Hepatocyte (in vitro differentiated cells): ENCODE data around the gene PIM1. TPM values are rescaled to one million over a fixed set of nuclear protein-coding genes. Genes with fewer than 3 reads are reported as not detected.
A peak's percentile ranks its signal among the peaks of the same experiment; 100 is the strongest.

ENCODE experiments used
- DNase-seq: peaks from one replicate; pipeline ENCODE4 v3.0.0-alpha.2; 2016; ENCODE audit warnings: low spot score
- H2AFZ ChIP-seq: fragments of 200-600 bp; sonication (generic); 2 replicates; pipeline ENCODE4 v1.6.0; 2016; ENCODE audit warnings: antibody characterized with exemption, mild to moderate bottlenecking
- H3K27ac ChIP-seq: fragments of 200-600 bp; sonication (generic); 2 replicates; pipeline ENCODE4 v1.5.1; 2016; ENCODE audit warnings: mild to moderate bottlenecking
- H3K27me3 ChIP-seq: fragments of 200-600 bp; sonication (generic); 2 replicates; pipeline ENCODE4 v1.6.1; 2016
- H3K36me3 ChIP-seq: fragments of 200-600 bp; sonication (generic); replicated peaks from 2 replicates; pipeline ENCODE4 v1.5.1; 2016; ENCODE audit warnings: low read depth; ENCODE audit not compliant: insufficient read depth
- H3K4me1 ChIP-seq: fragments of 200-600 bp; sonication (generic); 2 replicates; pipeline ENCODE4 v1.5.1; 2016; ENCODE audit warnings: mild to moderate bottlenecking, moderate library complexity; ENCODE audit not compliant: insufficient read depth
- H3K4me2 ChIP-seq: fragments of 200-600 bp; sonication (generic); 2 replicates; pipeline ENCODE4 v1.6.0; 2016
- H3K4me3 ChIP-seq: fragments of 200-600 bp; sonication (generic); 2 replicates; pipeline ENCODE4 v1.5.1; 2016; ENCODE audit warnings: mild to moderate bottlenecking
- H3K79me2 ChIP-seq: fragments of 200-600 bp; sonication (generic); 2 replicates; pipeline ENCODE4 v1.6.0; 2017; ENCODE audit warnings: mild to moderate bottlenecking
- H3K9me2 ChIP-seq: fragments of 200-600 bp; sonication (generic); replicated peaks from 2 replicates; pipeline ENCODE4 v1.6.0; 2017; ENCODE audit warnings: mild to moderate bottlenecking; ENCODE audit not compliant: insufficient read depth
- H3K9me3 ChIP-seq: fragments of 200-600 bp; sonication (generic); 2 replicates; pipeline ENCODE4 v1.5.1; 2016; ENCODE audit warnings: low read depth, mild to moderate bottlenecking
- H4K20me1 ChIP-seq: fragments of 200-600 bp; sonication (generic); 2 replicates; pipeline ENCODE4 v1.6.0; 2016; ENCODE audit warnings: mild to moderate bottlenecking; ENCODE audit not compliant: insufficient read depth, poor library complexity, severe bottlenecking
- CTCF ChIP-seq: fragments of 200-600 bp; sonication (generic); IDR thresholded peaks from 2 replicates; pipeline ENCODE4 v1.5.1; 2016; ENCODE audit warnings: antibody characterized with exemption, mild to moderate bottlenecking; ENCODE audit not compliant: poor library complexity
- EZH2 ChIP-seq: fragments of 200-600 bp; sonication (generic); IDR thresholded peaks from 2 replicates; pipeline ENCODE4 v1.6.1; 2016; ENCODE audit warnings: antibody characterized with exemption, mild to moderate bottlenecking, borderline replicate concordance
- EZH2phosphoT487 ChIP-seq: fragments of 200-600 bp; sonication (generic); IDR thresholded peaks from one replicate; pipeline ENCODE4 v1.6.1; 2018; ENCODE audit warnings: antibody characterized with exemption, mild to moderate bottlenecking, low read depth, moderate library complexity; ENCODE audit not compliant: unreplicated experiment, severe bottlenecking
- WGBS: methylation state at CpG from one replicate; pipeline ENCODE4 v1.1.6; 2016; ENCODE audit warnings: low lambda C conversion rate; ENCODE audit errors: missing lambda C conversion rate; 5-methylcytosine and 5-hydroxymethylcytosine counted together
- polyA plus RNA-seq: library from polyadenylated mRNA; unstranded; fragments of >200 nt; fragmentation: Nextera tagmentation; extraction: Ambion mirVana; gene quantifications from 2 replicates; pipeline ENCODE4 v1.2.1, GENCODE V29; 2016
- total RNA-seq: library from RNA; depleted of rRNA; stranded (reverse); fragments of >200 nt; gene quantifications from 2 replicates; pipeline ENCODE4 v1.2.3, GENCODE V29; 2014

The PIM1 gene
- total and polyA plus RNA-seq, 2 experiments from 2014 or later, result 71.3 to 99.1 TPM

DNA sequence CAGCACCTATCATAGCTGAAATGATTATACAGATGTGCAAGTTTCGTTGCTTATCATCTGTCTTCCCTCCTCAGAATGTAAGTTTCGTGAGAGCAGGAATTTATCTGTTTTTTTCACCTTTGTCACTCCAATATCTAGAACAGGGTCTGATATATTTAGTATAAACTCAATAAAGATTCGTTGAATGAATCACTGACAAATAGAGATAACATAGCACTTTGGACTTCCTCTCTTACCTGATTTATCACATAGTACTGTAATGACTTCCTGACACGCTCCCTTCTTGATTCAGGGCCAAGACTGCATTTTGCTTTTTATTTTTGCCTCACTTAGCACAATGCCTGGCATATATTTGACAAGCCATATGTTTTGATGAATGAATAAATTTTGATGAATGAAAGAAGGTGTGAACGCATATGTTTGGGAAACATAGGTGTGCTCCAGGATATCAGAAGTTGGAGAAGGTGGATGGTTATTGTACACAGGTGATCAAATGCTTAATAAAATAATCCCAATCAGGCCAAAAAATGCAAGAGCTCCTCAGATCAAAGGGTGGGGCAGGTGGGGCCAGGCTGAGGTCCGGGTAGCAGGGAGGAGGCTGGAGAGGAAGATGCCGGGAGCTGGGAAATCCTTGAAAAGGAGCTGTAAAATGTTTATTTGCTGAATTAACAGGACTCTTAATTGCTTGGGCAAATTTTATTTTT, 33.0 kb downstream of the PIM1 start:
- Histone ChIP-seq H4K20me1 (no peaks in the 10 kb centered on the region), H3K4me2 (no peak overlapping the region), H3K4me3 (no peak overlapping the region), H3K4me1 (peaks cover 25% of the 10 kb centered on the region), H3K27me3 (peaks cover 4% of the 10 kb centered on the region), H3K9me2 (no peaks in the 10 kb centered on the region), H3K27ac (peak overlapping the region; percentile 70), H3K9me3 (no peaks in the 10 kb centered on the region), H3K79me2 (no peaks in the 10 kb centered on the region), H3K36me3 (no peaks in the 10 kb centered on the region), H2AFZ (no peak overlapping the region)
- WGBS, result 74% methylated on average over 7 of the region's 7 CpGs
- TF ChIP-seq CTCF, result no peak
- TF ChIP-seq EZH2, result no peak
- no peak for TF ChIP-seq EZH2phosphoT487
- peak; percentile 35 for DNase-seq

GRCh38 chr6:37204014-37204751, 34.2 kb downstream of the PIM1 start:
- no peaks in the 10 kb centered on the region for H3K36me3 ChIP-seq
- H3K9me2 ChIP-seq, result no peaks in the 10 kb centered on the region
- peak; percentile 78 for DNase-seq
- WGBS, result 71% methylated on average over 7 of the region's 7 CpGs
- no peaks in the 10 kb centered on the region for H3K79me2 ChIP-seq
- no peaks in the 10 kb centered on the region for H4K20me1 ChIP-seq
- TF ChIP-seq EZH2, result no peak
- no peak for TF ChIP-seq EZH2phosphoT487
- no peak for TF ChIP-seq CTCF
- H2AFZ ChIP-seq, result no peak overlapping the region
- H3K4me2 ChIP-seq, result peak overlapping the region; percentile 1
- H3K4me3 ChIP-seq, result no peak overlapping the region
- peaks cover 25% of the 10 kb centered on the region for H3K4me1 ChIP-seq
- H3K27me3 ChIP-seq, result peaks cover 4% of the 10 kb centered on the region
- H3K27ac ChIP-seq, result peak overlapping the region; percentile 70
- no peaks in the 10 kb centered on the region for H3K9me3 ChIP-seq

GRCh38 chr6:37205175-37205996, 35.4 kb downstream of the PIM1 start:
- Histone ChIP-seq H2AFZ (no peak overlapping the region), H3K9me2 (no peaks in the 10 kb centered on the region), H3K27ac (peak overlapping the region; percentile 26), H3K79me2 (no peaks in the 10 kb centered on the region), H3K36me3 (no peaks in the 10 kb centered on the region), H3K4me3 (no peak overlapping the region), H3K27me3 (peaks cover 4% of the 10 kb centered on the region), H3K4me2 (no peak overlapping the region), H3K9me3 (no peaks in the 10 kb centered on the region), H4K20me1 (no peaks in the 10 kb centered on the region), H3K4me1 (peaks cover 25% of the 10 kb centered on the region)
- no peak for DNase-seq
- TF ChIP-seq EZH2 (no peak), CTCF (no peak), EZH2phosphoT487 (no peak)
- 84% methylated on average over 13 of the region's 13 CpGs for WGBS
